ENCODE results near the gene KASH5.
A peak's percentile ranks its signal among the peaks of the same experiment; 100 is the strongest.
"Not testable (repeated sequence)": the region's sequence is repeated elsewhere in the genome, so short reads cannot be mapped to it uniquely, and the experiment has no call there.

KASH5 gene

DNA sequence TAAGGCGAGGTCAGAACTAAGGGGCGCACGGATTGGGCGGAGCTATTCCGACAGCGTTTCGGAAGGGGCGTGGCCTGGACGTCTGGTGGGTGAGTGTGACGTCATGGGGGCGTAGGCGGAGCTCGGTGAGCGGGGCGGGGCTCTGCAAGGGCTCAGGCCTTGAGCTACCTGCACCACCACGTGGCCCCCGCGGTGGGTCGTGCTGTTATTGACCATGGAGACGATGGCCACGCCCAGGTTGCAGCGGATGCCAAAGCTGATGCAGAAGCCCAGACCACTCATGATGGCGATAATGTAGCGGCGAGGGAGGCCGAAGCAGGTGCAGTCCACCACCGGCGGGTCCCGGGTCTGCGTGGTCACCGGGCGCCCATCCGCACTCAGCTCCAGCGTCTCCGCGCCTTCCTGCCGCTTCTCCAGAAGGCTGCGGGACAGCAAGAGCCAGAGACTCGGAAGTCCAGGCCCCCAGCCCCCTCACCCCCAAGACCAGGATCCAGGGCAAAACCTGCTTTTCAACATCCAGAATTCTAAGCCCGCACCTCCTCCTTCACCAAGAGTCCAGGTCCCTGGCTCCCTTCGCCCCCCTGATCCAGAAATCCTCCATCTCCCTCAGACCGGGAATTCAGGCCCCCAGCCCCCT is 48.5 kb downstream of the KASH5 start:
- peak; percentile 85 for DNase-seq (ENCODE audit: low read depth, low spot score)

- DNase-seq (ENCODE audit: low read depth, low spot score), result no peak
These were observed 49.2 kb downstream of the KASH5 start for GRCh38 chr19:49437231-49437630.

DNA sequence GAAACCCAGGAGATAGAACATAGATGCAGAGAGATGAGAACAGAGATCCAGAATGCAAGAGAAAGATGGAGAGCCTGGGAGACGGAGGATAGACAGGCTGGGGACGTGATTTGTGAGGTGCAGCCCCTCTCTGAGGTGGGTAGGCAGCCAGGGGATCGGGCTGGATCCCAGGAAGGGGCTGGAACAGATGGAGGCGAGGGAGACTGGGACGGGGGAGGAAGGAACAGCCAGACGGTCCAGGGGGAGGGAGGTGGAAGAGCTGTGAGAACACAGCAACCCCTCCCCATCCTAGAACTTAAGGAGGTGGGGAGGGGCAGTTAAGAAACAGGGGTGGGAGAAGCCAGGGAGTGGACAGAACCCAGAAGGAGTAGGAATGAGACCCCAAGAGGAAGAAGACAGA is 50.2 kb downstream of the KASH5 start:
- no peak for DNase-seq (ENCODE audit: low read depth, low spot score)

DNA sequence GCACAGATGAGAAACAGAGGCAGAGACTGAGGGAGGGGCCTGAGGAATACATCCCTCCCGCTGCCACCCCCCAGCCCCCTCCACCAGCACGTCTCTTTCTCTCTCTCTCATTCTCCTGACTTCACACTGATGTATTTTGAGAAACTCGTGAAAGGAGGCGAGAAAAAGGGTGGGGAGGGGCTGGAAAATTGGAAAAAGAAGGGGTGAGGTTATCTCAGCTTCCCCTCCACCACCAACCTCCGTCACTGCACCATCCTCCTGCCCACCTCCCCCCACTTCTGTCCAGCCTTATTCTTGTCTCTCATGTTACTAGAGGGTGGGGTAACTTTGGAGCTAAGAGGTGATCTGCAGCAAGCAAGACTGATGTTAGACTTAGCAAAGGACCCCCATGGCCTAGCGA is 51.8 kb downstream of the KASH5 start:
- no peak for DNase-seq (ENCODE audit: low read depth, low spot score)

GRCh38 chr19:49440439-49441209 is 52.6 kb downstream of the KASH5 start:
- DNase-seq (ENCODE audit: low read depth, low spot score), result no peak

- peak; percentile 51 for DNase-seq (ENCODE audit: low read depth, low spot score)
These were observed 53.3 kb downstream of the KASH5 start, which contains the start of gene SLC17A7 for GRCh38 chr19:49441210-49441959. Gene SLC17A7 (minus strand): TSS chr19:49441527. CDS start chr19:49441379, 148 bp downstream.

DNA sequence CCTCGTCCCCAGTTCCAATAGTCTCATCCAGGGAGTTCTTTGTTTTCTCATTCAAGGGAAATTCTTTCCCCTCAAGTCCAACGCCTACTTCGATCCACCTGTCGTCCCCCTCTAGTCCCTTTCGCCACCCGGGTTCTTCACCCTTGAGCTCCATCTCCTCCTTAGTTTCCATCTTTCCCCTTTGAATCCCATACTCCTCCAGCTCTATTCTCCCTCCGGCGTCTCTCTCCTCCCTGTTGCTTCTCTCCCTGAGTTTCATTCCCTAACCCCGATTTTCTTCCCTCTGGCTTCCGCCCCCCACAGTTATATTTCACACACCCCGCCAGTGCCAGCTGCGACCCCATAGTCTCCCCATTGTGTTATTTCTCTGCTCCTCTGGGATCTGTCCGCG is 53.9 kb downstream of the KASH5 start:
- DNase-seq (ENCODE audit: low read depth, low spot score), result no peak

GRCh38 chr19:49442354-49442753 is 54.3 kb downstream of the KASH5 start:
- no peak for DNase-seq (ENCODE audit: low read depth, low spot score)

GRCh38 chr19:49442771-49443365 is 54.8 kb downstream of the KASH5 start:
- peak; percentile 85 for DNase-seq (ENCODE audit: low read depth, low spot score)

DNA sequence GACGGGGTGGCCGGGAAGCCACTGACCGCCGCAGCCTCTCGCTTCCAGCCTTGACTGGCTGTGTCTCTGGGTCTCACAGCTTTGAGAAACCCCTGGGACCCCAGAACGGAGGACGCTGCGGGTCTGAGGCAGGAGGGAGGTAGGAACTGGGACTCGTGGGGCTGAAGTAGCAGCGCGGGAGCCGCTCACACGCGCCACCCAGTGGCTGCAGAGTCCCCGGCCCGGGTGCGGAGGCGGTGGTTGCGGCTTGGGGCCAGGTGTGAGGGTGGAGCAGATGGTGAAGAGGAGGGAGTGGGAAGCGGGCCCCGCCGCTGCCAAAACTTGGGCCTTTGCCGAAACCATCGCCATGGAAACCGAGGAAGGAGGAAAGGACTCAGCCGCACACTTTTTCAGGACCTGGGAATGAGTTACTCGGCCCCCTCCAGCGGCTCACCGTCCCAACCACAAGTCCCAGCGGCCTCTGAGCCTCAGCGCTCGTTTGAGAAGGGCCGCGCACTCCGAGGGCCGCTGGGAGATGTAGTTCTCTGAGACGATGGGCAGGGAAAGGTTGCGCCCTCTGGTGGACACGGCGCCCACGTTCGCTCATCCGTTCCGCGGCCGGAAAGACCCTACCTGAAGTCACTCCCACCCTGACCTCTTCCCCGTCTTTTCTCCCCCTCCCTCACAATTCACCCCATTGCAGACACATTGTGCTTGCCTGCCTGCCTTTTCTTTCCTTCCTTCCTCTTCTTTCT is 55.5 kb downstream of the KASH5 start:
- DNase-seq (ENCODE audit: low read depth, low spot score), result peak; percentile 99

GRCh38 chr19:49444100-49444700 is 56.2 kb downstream of the KASH5 start:
- not testable (repeated sequence) for DNase-seq (ENCODE audit: low read depth, low spot score)

GRCh38 chr19:49445997-49446396 is 57.9 kb downstream of the KASH5 start:
- DNase-seq (ENCODE audit: low read depth, low spot score), result no peak

- no peak for DNase-seq (ENCODE audit: low read depth, low spot score)
These were observed 59.7 kb downstream of the KASH5 start for GRCh38 chr19:49447485-49448431.

GRCh38 chr19:49448432-49448786 is 60.4 kb downstream of the KASH5 start:
- no peak for DNase-seq (ENCODE audit: low read depth, low spot score)

- DNase-seq (ENCODE audit: low read depth, low spot score), result no peak
These were observed 62.4 kb downstream of the KASH5 start for GRCh38 chr19:49450405-49450804.

DNA sequence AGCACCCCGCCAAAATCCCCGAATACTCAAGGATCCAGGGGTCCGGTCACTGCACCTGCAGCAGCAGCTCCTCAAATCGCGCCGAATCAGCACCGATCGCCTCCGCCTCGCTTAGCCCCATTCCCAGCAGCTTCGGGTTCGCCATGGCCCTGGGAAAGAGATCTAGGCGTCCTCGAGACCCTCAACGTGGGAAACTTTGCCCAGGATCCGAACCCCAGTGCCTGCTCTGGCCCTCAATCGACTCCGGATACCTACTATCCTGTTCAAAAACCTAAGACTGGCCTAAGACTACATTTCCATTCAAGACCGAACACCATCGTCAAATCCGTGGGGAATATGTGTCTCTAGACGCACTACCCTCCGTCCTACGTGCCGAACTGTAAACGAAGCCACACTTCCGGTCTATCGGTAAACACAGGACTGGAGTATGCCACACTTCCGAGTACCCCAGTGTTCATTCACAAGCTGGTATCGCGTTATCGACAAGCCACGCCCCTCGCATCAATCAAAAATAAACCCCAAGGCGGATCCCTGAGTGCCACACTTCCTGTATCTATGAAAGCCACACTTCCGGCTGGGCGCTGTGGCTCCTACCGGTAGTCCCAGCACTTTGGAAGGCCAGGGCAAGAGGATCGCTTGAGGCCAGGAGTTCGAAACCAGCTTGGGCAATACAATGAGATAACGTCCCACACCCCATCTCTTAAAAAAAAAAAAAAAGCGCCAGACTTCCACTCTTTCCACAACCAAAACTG is 63.6 kb downstream of the KASH5 start, which contains the start of gene PIH1D1:
Gene PIH1D1, minus strand, starts transcription at position 385 of the 752 bp plus-strand sequence. Its CDS starts 240 bp downstream, at position 145.
- peak; percentile 99 for DNase-seq (ENCODE audit: low read depth, low spot score)

DNA sequence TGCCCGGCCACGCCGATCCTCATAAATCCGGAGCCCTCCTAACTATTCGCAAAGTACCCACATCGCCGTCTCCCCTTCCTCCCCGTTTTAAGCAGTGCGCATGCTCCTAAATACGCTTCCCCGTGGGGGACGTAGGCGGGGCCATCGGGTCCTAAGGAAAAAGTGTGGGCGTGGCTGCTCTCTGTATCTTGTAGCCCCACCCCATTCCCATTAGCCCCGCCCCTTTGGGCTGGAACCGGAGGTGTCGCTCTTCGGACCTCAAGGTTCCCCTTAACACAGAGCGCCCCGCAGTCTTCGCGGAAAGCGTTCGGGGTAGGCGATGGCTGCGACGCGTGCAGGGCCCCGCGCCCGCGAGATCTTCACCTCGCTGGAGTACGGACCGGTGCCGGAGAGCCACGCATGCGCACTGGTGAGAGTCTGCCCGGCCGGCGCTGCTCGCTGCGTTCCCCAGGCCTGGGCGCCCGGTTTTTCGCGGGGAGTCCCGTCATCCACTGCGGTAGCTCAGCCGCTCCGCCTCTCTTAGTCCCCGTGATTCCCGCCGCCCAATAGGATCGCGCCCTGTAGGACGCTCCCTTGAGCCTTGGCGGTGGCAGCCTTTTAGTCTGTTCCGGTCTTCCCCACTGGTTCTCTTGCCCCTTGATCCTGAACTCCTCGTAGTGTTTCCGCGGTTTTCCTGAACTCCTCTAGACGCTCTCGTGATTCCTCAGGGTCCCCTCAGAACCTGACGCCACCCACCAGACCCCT is 65.1 kb downstream of the KASH5 start, which contains the start of gene ALDH16A1:
Gene ALDH16A1, plus strand, starts transcription at position 213 of the 744 bp plus-strand sequence. Its CDS starts 107 bp downstream, at position 320.
- peak; percentile 98 for DNase-seq (ENCODE audit: low read depth, low spot score)

DNA sequence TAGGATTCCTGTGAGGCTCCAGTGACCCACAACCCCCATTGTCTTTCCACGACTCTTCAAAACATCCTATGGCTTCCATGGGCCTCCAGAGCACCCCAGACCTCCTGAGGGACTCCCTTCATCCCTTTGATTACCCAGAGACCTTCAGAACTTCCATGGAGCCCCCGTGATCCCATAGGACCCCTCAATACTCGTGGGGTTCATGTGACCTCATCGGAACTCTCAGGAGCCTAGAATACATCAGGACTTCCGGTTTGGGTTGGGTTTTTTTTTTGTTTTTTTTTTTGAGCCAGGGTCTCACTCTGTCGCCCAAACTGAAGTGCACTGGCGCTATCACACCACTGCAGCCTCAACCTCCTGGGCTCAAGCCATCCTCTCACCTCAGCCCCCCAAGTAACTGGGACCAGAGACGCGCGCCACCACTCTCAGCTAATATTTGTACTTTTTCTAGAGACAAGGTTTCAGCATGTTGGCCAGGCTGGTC is 65.8 kb downstream of the KASH5 start:
- no peak for DNase-seq (ENCODE audit: low read depth, low spot score)
